GM19240 (cell line): ENCODE data around the gene EPHB2.

ENCODE experiments used
- DNase-seq: peaks from one replicate; pipeline ENCODE4 v3.0.0; 2011; ENCODE audit warnings: low spot score; ENCODE audit not compliant: insufficient read length

EPHB2 gene

DNA sequence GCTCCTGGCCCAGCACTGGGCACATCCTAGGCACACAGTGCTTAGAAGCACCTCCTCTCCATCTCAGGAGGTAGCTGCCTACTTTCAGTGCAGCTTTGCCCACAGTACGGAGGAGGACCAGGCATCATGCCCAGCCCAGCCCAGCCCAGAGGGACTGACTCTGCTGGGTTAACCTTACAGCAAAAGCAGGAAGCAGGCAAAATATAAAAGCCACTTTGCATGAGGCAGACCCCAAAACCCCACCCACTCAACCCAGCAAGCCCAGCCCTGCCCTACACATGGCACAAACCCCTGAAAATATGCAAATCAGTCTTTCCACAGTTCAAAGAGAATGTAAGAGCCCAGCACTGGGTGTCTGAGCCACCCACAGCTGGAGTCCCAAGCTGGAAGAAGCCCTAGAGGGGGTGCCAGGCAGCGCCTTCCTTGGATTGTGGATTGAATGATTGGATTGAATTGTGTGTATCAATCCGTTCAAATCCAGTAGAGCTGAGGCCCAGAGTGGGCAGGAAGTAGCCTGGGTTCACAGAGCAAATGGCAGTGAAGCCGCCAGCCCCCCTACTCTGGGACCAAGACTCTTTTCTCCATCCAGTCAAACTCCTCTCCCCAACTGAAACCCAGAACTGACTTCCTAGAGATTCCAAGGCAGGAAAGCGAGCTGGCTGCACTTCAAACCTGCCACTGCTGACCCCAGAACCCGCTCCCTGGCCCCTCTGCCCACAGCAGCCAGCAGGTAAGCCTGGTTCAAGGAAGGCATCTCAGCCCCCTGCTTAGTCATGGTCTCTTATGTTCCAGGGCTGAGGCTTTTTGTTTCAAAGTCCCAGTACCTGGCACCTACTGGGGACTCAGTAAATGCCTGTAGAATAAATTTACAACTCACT, 144.3 kb downstream of the EPHB2 start:
- DNase-seq: peak; percentile 37

DNA sequence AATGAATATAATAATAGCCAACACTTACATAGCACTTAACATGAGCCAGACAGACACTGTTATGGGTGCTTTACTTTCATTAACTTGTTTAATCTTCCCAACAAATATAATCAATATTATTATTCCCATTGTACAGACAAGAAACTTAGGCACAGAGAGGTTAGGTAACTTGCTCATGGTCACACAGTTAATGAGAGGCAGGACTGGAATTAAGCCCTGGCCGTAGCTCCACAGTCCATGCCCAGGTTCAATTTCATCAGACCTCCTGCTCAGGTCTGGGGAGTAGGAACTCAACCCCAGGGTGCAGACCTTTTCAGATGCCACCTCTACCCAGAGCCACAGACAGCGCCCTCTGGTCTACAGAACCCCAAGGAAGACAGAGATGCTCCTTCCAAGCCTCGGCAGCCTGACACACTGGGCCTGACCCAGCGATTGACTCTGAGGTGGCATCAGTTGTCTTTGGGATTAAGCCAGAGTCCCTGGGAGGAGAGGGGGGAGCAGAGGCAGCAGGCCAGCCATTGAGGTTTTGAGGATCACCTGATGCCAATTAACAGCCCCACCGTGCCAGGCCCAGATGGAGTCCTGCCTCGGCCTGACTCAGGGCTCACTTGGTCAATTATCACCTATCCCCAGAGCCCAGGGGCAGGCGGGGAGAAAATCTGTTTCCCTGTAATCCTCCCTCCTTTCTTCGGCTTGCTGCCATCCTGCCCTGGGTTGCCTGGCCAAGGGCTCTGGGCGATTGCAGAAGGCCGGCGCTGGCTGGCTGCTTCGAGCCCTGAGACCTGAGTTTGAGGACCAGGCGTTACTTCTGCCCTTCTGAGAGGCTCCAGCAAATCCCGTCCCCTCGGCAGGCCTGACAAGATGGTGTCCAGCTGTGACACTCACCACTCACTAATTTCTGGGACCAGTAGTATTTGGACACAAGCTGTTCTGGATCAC, 145.3 kb downstream of the EPHB2 start:
- no peak for DNase-seq

DNA sequence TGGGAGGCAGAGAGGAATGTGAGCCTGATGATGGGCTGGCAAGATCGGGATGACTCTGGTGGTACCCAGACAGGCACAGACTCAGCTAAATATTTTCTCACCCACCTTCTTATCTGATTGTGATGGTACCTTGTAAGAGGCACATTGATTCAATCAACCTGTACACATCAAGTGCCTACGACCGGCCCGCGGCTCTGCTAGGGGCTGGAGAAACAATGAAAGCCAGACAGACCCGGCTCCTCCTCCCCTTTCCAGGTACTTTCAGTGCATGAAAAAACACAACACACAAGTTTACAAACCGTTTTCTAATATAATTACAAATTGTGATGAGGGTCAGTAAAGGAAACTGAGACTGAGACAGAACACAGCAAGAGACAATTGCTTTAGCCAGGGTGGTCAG, 147.0 kb downstream of the EPHB2 start:
- no peak for DNase-seq

DNA sequence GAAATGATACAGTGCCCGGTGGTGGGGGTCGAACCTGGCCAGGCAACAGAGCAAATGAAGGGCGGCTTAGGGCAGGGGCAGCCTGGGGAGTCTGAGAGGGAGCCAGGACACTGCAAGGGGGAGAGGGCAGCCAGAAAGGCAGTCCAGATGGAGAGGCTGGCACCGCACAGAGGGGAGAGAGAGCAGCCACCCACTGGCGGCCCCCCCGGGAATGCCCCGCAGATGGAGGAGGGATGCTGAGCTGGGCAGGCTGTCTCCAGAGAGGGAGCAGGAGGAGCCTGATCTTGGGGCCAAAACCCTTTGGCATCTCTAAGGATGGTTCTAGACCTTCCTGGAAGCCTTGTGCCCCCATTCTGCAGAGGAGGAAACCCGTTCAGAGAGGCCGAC, 149.8 kb downstream of the EPHB2 start:
- no peak for DNase-seq

DNA sequence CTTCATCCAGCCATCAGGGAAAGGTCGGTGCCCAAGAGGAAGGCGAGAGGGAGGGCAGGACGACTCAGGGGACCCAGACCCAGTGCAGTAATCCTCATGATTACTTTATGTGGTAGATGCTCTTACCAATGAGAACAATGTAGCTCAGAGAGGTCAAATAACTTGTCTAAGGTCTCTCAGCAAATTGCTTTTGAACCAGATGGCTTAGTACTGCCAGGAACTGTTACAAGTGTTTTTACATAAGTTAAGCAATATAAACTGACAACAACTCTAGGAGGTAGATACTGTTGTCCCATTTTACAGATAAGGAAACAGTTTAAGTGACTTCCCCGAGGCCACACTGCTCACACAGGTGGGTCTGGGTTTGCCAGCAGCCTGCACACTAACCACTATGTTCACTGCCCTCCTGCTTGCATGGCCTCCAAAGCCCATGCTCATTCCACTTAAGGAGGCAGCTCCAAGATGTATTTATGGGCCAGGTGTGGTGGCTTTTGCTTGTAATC, 150.3 kb downstream of the EPHB2 start:
- DNase-seq: no peak

DNA sequence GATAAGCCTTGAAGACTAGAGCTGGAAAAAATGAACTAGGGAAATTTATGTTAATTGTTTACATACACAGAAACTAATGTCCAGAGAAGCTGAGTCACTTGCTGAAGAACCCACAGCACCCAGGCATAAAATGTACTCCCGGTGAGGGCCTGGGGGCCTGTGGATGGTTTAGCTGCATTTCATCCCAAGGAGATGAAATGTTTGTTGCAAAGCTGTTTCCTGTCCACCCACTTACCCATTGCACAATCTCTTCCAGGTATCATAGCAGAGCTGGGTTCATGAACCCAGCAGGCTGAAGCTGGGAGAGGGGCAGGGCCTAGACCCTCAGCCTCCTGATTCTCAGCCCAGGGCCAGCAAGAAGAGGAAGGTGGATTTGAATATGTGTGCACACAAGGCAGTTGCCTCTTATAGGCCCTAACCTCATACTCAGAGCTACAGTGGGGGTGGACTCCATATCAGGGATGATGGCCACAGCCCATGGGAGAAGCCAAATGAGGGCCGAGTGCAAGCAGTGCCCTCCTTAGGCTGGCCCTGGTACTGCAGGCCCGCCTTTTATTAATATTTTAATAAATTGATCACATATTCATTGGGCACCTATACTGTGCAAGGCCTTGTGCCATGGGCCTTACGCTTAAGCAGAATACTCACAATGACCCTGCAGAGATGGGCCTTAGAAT, 151.3 kb downstream of the EPHB2 start:
- DNase-seq: no peak

DNA sequence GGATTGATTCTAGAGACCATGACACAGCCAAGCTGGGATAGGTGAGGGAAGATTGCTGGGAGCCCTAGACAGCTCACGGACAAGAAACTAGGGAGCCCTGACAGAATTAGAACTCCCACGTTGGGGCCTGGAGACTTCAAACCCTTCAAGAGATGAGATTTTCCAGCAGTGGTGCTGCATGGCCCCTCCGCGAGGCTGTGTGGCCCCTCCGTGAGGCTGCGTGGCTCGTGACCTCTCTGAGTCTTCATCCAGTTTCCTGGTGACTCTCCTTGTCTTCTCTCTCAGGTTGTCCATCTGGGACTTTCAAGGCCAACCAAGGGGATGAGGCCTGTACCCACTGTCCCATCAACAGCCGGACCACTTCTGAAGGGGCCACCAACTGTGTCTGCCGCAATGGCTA, 152.1 kb downstream of the EPHB2 start:
- DNase-seq: no peak

DNA sequence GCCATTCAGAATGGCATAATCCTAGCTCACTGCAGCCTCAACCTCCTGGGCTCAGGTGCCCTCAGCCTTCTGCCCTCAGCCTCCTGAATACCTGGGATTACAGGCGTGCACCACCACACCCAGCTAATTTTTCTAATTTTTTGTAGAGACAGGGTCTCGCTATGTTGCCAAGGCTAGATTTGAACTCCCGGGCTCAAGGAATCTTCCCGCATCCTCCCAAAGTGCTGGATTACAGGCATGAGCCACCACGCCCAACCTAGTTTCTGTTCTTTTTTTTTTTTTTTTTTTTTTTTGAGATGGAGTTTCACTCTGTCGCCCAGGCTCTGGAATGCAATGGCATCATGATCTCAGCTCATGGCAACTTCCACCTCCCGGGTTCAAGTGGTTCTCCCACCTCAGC, 153.1 kb downstream of the EPHB2 start:
- no peak for DNase-seq

DNA sequence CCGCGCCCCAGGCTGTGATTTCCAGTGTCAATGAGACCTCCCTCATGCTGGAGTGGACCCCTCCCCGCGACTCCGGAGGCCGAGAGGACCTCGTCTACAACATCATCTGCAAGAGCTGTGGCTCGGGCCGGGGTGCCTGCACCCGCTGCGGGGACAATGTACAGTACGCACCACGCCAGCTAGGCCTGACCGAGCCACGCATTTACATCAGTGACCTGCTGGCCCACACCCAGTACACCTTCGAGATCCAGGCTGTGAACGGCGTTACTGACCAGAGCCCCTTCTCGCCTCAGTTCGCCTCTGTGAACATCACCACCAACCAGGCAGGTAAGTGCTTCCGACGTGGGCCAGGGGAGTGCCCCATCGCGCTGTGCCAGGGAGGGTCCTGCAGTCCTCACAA, 154.2 kb downstream of the EPHB2 start:
- no peak for DNase-seq

DNA sequence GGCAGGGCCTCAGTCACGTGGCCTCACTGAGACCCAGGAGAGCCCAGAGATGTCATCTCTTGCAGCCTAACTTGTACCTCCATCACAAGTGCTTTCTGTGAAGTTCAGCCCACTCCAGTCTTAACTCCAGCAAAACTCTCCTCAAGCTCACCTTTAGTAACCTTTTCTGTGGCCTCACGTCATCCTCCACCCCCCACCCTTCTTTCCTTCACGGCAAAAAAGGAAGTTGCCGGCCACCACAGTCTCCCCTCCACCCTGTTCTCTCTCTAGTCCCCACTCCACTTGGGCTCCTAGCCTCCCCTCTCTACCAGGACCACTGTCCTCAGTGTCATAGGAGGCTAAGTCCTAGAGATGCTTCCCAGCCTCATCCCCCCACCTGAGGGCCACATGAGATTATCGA, 155.1 kb downstream of the EPHB2 start:
- DNase-seq: no peak

DNA sequence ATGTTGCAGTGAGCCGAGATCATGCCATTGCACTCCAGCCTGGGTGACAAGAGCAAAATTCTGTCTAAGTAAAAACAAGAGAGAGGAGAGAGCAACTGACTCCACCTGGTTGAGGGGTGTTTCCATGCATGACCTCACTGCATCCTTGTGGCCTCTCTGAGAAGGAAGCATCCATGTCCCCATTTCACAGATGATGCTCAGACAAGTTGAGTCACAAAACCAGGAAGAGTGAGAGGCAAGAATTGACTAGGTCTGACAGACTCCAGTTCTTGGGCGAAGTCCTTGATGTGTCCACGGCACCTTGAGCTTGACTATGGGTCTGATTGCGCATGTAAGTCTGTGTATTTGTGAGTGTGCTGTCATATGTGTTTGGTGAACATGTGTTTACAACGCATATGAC, 156.2 kb downstream of the EPHB2 start:
- DNase-seq: no peak

DNA sequence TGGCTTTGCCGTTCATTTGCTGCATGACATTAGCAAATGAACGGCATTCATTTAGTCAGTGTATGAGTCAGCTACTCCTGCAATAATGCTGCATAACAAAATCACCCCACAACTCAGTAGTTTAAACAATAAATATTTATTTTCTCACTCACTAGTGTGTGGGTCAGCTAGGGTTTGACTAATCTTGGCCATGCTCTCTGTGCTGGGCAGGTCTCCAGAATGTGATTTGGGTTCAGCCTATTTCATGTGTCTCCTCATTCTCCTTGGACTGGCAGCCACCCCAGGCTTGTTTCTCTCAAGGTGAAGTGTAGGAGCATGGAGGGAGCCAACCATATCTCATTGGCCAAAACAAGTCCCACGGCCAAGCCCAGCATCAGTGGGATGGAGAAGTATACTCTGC, 157.7 kb downstream of the EPHB2 start:
- no peak for DNase-seq

DNA sequence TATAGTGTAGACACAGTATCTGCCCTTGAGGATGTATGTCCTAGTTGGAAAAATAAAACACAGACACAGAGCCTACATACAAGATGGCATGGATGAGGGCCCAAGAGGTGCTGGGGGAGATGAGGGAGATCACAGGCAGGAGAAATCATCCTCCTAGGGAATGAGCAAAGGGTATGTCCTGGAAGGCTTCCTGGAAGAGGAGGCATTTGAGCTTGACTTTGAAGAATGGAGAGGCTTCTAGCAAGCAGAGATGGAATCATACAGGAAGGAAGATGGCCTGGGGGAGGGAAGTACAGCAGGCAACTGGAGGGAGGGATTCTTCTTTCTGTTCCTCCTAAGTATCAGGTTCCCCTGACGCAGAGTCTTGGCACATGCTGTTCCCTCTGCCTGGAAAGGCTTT, 158.7 kb downstream of the EPHB2 start:
- DNase-seq: no peak

DNA sequence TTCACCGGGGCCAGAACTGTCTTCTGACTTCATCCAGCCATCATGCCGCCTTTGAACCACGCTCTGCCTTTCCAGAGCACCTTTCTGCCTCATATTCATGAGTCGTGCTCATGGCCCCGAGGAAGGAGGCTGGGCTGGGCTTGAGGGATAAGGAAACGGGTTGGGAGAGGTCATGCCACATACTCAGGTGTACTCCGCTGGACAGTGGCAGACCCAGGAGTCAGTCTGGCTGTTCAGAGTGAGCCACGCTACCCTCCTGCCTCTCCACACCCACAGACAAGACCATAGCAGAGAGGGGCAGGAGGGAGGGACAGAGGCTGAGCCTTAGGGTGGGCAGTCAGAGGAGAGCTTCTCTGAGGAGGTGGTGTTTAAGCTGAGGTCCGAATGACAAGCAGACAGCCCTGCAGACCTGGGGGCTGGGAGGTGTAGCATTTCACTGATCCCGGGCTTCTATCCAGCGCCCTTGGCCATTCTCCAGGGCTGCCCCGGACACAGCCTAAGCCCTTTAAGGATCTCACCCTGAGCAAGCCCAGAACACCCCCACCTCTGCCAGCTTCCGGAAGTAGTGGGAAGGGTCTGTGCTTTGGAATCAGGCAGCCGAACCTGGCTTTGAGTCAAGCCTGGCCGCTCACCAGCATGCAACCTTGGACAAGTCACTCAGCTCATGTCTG, 159.7 kb downstream of the EPHB2 start:
- no peak for DNase-seq

DNA sequence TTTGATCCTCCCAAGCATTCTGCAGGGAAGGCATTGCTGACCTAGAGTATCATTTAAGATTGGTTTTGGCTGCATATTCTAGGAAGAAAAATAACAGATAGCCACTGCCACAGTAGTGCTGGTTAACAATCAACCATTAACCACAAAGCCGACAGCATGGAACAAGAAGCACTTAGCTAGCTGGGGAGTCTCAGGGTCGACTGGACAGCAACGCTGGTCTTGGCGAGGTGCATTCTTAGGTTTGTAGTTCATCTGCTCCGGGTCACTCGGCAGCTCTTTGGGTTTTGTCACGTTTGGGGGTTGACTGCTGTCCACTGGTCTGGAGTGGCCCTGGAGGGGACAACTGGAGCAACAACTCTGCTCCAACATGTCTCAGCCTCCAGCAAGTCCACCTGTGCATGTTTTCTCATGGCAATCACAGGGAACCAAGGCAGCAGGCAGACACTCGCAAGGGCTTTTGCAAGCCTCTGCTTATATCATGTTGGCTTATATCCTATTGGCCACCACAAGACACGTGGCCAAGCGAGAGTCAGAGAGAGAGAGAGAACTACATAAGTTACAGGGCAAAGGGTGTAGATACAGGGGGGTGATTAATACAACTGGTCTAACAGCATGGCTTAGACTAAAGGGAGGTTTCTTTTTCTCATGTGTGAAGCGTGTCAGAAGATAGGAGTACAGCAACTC, 162.5 kb downstream of the EPHB2 start:
- DNase-seq: no peak

DNA sequence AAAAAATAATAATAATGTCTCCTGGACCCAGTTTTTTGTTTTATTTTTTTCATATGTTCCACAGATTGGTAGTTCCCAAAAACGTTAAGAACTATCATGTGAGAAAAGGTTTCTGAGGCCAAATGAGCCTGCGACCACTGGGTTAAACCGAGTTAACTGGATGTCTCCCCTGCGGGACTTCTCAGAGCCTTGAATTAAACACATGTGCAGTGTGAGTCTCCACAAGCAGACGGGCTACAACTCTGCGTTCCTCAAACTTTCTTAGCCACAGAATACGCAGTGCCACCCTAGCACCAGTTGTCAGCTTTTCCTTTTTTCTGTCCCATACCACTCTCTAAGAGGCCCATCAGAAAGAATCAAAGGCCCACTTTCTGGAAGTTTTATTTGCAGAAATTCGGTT, 164.1 kb downstream of the EPHB2 start:
- no peak for DNase-seq

DNA sequence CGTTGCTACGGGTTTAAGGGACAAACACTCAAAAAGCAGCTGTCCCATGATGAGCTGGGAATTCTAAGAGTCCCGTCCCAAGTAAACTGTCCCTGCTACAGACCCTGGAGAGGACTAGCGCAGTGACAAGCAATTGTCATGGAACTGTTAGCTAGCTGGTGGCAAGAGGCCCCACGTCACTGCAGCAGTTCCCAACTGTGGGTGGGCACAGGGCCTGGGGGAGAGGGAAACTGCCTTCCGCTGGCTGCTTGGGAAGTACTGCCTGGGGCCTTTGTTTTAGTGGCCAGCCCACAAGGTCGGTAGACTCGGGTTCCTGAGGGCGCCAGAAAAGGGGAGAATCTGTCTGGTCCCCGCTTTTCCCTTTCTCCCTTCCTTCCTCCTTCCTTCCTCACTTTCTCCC, 164.6 kb downstream of the EPHB2 start:
- DNase-seq: no peak

DNA sequence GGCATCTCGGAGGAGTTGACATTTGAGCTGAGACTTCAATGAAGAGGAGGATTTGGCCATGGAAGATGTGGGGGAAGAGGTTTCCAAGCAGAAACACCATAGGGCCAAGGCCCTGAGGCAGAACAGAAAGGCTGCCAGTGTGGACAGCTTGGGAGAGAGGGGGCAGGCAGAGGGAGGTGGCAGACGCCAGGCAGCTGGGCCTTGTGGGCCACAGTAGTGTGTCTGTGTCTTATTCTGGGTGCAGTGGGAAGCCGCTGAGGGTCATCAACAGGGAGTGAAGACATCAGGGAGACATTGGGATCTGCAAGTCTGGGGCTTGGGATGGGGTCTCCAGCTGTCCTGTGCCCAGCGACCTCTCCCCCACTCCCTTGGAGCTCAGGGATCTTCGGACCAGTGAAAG, 165.2 kb downstream of the EPHB2 start:
- no peak for DNase-seq

DNA sequence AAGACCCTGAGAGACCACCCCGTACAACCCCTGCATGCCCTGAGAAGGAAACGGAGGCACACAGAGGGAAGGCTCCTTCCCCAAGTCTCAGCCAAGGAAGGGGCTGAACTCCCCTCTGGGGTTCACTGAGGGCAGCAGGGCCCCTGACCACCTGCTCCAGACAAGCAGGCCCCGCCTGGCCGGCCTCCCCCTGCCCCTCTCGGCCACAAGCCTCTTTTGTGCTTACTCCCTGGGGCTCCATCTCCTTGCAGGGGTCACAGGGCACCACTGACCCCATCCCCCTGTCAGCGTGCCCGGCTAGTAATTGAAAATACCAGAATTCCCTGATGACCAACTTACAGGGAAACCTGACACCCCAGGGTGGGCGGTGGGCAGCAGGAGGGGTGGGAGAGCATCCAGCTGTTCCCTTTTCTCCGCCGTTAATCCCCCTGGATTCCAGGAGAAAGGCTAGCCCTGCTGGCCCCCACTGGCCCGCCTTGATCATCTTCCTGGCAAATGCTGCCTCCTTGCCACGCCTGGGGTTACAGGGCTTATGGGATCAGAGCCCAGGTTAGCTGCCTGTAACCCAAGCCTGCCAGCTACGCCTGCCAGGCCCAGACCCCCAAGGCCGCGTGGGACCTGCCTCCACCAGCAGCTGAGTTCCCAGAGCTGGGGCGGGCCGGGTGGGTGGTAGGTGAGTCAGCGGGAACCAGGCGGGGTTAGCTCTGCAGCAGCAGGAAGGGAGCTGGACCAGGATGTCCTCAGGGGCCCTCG, 165.9 kb downstream of the EPHB2 start:
- DNase-seq: no peak
